Measurements from ENCODE around the gene FUT1.

FUT1 gene

GRCh38 chr19:48741129-48741999, 11.1 kb downstream of the FUT1 start:
- DNase-seq (ENCODE audit: low spot score): peak; percentile 83

- DNase-seq (ENCODE audit: low spot score): peak; percentile 59
Observed at GRCh38 chr19:48740164-48740972, 12.1 kb downstream of the FUT1 start, which contains the start of gene RASIP1. Gene RASIP1 (minus strand): TSS chr19:48740610. CDS start chr19:48740282, 328 bp downstream.

- DNase-seq (ENCODE audit: low spot score): peak; percentile 54
Observed at GRCh38 chr19:48739404-48740163, 12.9 kb downstream of the FUT1 start.

- peak; percentile 100 for DNase-seq (ENCODE audit: low spot score)
Observed at GRCh38 chr19:48738557-48739403, 13.7 kb downstream of the FUT1 start.

GRCh38 chr19:48737360-48737998, 15.0 kb downstream of the FUT1 start:
- peak; percentile 60 for DNase-seq (ENCODE audit: low spot score)

GRCh38 chr19:48735031-48735615, 17.3 kb downstream of the FUT1 start:
- peak; percentile 82 for DNase-seq (ENCODE audit: low spot score)

GRCh38 chr19:48734625-48735024, 17.8 kb downstream of the FUT1 start:
- DNase-seq (ENCODE audit: low spot score): no peak

GRCh38 chr19:48731452-48731851, 21.0 kb downstream of the FUT1 start:
- DNase-seq (ENCODE audit: low spot score): no peak

- peak; percentile 58 for DNase-seq (ENCODE audit: low spot score)
Observed at GRCh38 chr19:48728911-48729664, 23.4 kb downstream of the FUT1 start.

- no peak for DNase-seq (ENCODE audit: low spot score)
Observed at GRCh38 chr19:48726556-48726955, 25.9 kb downstream of the FUT1 start.

GRCh38 chr19:48724796-48725753, 27.4 kb downstream of the FUT1 start:
- DNase-seq (ENCODE audit: low spot score): no peak

GRCh38 chr19:48722196-48722708, 30.2 kb downstream of the FUT1 start:
- no peak for DNase-seq (ENCODE audit: low spot score)

- peak; percentile 99 for DNase-seq (ENCODE audit: low spot score)
Observed at GRCh38 chr19:48720613-48721296, 31.7 kb downstream of the FUT1 start.

- no peak for DNase-seq (ENCODE audit: low spot score)
Observed at GRCh38 chr19:48720251-48720612, 32.2 kb downstream of the FUT1 start.

GRCh38 chr19:48719263-48720171, 32.9 kb downstream of the FUT1 start, which contains the start of gene MAMSTR:
Gene MAMSTR (minus strand): TSS chr19:48719725. CDS start chr19:48719031, 694 bp downstream.
- no peak for DNase-seq (ENCODE audit: low spot score)

GRCh38 chr19:48718711-48719231, 33.7 kb downstream of the FUT1 start:
- DNase-seq (ENCODE audit: low spot score): no peak

Measured in ecto neural progenitor cell (in vitro differentiated cells).